HepG2 (cell line): Measurements from ENCODE around the gene CHRNA3. TPM values are rescaled to one million over a fixed set of nuclear protein-coding genes. Genes with fewer than 3 reads are reported as not detected.

Experiments used
- ATAC-seq: fragments of 200-7000 bp; cut with Tn5 transposase; 3 replicates; pipeline ENCODE4 v1.9.1; 2020; ENCODE audit warnings: mild to moderate bottlenecking, moderate library complexity
- BruUV-seq: library from RNA; stranded (reverse); fragments of 400-500 nt; replicated peaks from 2 replicates; lab custom pipeline; 2021; lab: Mats Ljungman, UMichigan
- CTCF ChIA-PET: fragments of 300-600 bp; formaldehyde crosslinking; extraction: SDS; loops from one replicate; lab custom pipeline; 2021; ENCODE audit warnings: low total read pairs, inconsistent platforms, low intra/inter-chr PET ratio; lab: Yijun Ruan, JAX
- POLR2A ChIA-PET: fragments of 350-600 bp; sonication (Branson Sonifier 250); formaldehyde crosslinking; loops from one replicate; lab custom pipeline; 2020; ENCODE audit warnings: antibody characterized with exemption, inconsistent platforms; lab: Yijun Ruan, JAX
- DNase-seq: peaks from one replicate; pipeline ENCODE4 v3.0.0-alpha.2; 2015; ENCODE audit warnings: low spot score
- FAIRE-seq: peaks from 3 replicates; lab custom pipeline; 2011; peaks lifted over from hg19 to GRCh38; lab: Jason Lieb, UNC
- H2AFZ ChIP-seq: one replicate; pipeline ENCODE4 v1.6.1; 2011; ENCODE audit warnings: low read length, inconsistent platforms
- H3K27ac ChIP-seq: fragments of 300-600 bp; 3 replicates; pipeline ENCODE4 v1.8.0; 2011; ENCODE audit warnings: mixed run types, mild to moderate bottlenecking, mixed read lengths, low read length, inconsistent platforms; ENCODE audit not compliant: insufficient read depth; ENCODE audit errors: extremely low read length
- H3K27me3 ChIP-seq, 2 experiments: fragments of 200-600 bp in 1 of 2; 2 replicates in 1 of 2; 3 replicates in 1 of 2; pipeline versions ENCODE4 v1.6.0 to v1.8.0; 2011; ENCODE audit warnings: low read length in 2 of 2, mild to moderate bottlenecking in 2 of 2, moderate library complexity in 2 of 2, inconsistent platforms in 1 of 2; ENCODE audit not compliant: insufficient read depth in 2 of 2, control insufficient read depth in 1 of 2
- H3K36me3 ChIP-seq, 2 experiments: fragments of 200-600 bp in 1 of 2; replicated peaks in 1 of 2; 2 replicates in 1 of 2; 3 replicates in 1 of 2; pipeline versions ENCODE4 v1.5.1 to v1.8.0; 2011; ENCODE audit warnings: low read length in 2 of 2, inconsistent platforms in 1 of 2; ENCODE audit not compliant: insufficient read depth in 2 of 2, control insufficient read depth in 1 of 2
- H3K4me1 ChIP-seq: 2 replicates; pipeline ENCODE4 v1.5.1; 2012; ENCODE audit warnings: low read length, inconsistent platforms; ENCODE audit not compliant: insufficient read depth
- H3K4me2 ChIP-seq: 2 replicates; pipeline ENCODE4 v1.6.0; 2011; ENCODE audit warnings: low read depth, low read length, inconsistent platforms
- H3K4me3 ChIP-seq, 3 experiments: fragments of 200-600 bp in 1 of 3; sonication (generic), shearing (Covaris generic) in 1 of 3; replicated peaks in 1 of 3; 2 replicates each; pipeline ENCODE4 v1.5.1; 2011 to 2016; ENCODE audit warnings: low read length in 3 of 3, inconsistent platforms in 2 of 3, low read depth in 2 of 3, mild to moderate bottlenecking in 2 of 3, control low read depth in 1 of 3, mixed read lengths in 1 of 3; ENCODE audit not compliant: insufficient read depth in 1 of 3
- H3K79me2 ChIP-seq: one replicate; pipeline ENCODE4 v1.6.1; 2011; ENCODE audit warnings: low read length, inconsistent platforms; ENCODE audit not compliant: insufficient read depth
- H3K9ac ChIP-seq: 2 replicates; pipeline ENCODE4 v1.6.0; 2011; ENCODE audit warnings: mild to moderate bottlenecking, low read depth, low read length, inconsistent platforms; ENCODE audit not compliant: insufficient read depth
- H3K9me3 ChIP-seq: 2 replicates; pipeline ENCODE4 v1.5.1; 2012; ENCODE audit warnings: mild to moderate bottlenecking, low read length
- H4K20me1 ChIP-seq: 2 replicates; pipeline ENCODE4 v1.6.0; 2011; ENCODE audit warnings: inconsistent platforms, mild to moderate bottlenecking, low read length, moderate library complexity; ENCODE audit not compliant: insufficient read depth
- AKAP8 ChIP-seq: sonication (generic); formaldehyde crosslinking; IDR thresholded peaks from 2 replicates; pipeline ENCODE4 v1.5.1; 2020; ENCODE audit warnings: mild to moderate bottlenecking, missing genetic modification reagents
- BRCA1 ChIP-seq: sonication (generic); formaldehyde crosslinking; IDR thresholded peaks from 2 replicates; pipeline ENCODE4 v1.4.0; 2020; ENCODE audit warnings: missing genetic modification reagents
- FLYWCH1 ChIP-seq: sonication (generic); formaldehyde crosslinking; IDR thresholded peaks from 2 replicates; pipeline ENCODE4 v1.8.1; 2023; ENCODE audit warnings: mild to moderate bottlenecking, missing genetic modification reagents
- FOXO4 ChIP-seq: sonication (generic); formaldehyde crosslinking; conservative IDR thresholded peaks from 2 replicates; pipeline ENCODE4 v1.8.1; 2023; ENCODE audit warnings: missing genetic modification reagents
- HNRNPL ChIP-seq: fragments of 200-400 bp; formaldehyde crosslinking; IDR thresholded peaks from 2 replicates; pipeline ENCODE4 v1.6.1; 2017; ENCODE audit warnings: mild to moderate bottlenecking, low read depth, low read length
- HOXA7 ChIP-seq: sonication (generic); formaldehyde crosslinking; IDR thresholded peaks from 2 replicates; pipeline ENCODE4 v1.8.1; 2022; ENCODE audit warnings: mild to moderate bottlenecking, missing genetic modification reagents, moderate library complexity
- ISL2 ChIP-seq: sonication (generic); formaldehyde crosslinking; IDR thresholded peaks from 2 replicates; pipeline ENCODE4 v1.5.0; 2020; ENCODE audit warnings: missing genetic modification reagents
- NCOA1 ChIP-seq: sonication (generic); formaldehyde crosslinking; IDR thresholded peaks from 2 replicates; pipeline ENCODE4 v1.9.0; 2021; ENCODE audit warnings: missing genetic modification reagents
- RELA ChIP-seq: sonication (generic); formaldehyde crosslinking; IDR thresholded peaks from 2 replicates; pipeline ENCODE4 v1.4.0; 2020; ENCODE audit warnings: missing genetic modification reagents
- SRSF1 ChIP-seq: fragments of 200-400 bp; formaldehyde crosslinking; optimal IDR thresholded peaks from 2 replicates; pipeline ENCODE3; 2017; ENCODE audit warnings: mild to moderate bottlenecking, low read depth, low read length, moderate library complexity
- ZBTB7A ChIP-seq: sonication (generic); formaldehyde crosslinking; IDR thresholded peaks from 2 replicates; pipeline ENCODE4 v1.8.0; 2022; ENCODE audit warnings: mild to moderate bottlenecking, missing genetic modification reagents
- ZFYVE20 ChIP-seq: sonication (generic); formaldehyde crosslinking; IDR thresholded peaks from 2 replicates; pipeline ENCODE4 v1.8.0; 2023; ENCODE audit warnings: low read depth, mild to moderate bottlenecking, moderate library complexity, missing genetic modification reagents, borderline replicate concordance
- ZMYM2 ChIP-seq: sonication (generic); formaldehyde crosslinking; IDR thresholded peaks from 2 replicates; pipeline ENCODE4 v1.8.0; 2022; ENCODE audit warnings: mild to moderate bottlenecking, missing genetic modification reagents
- ZNF383 ChIP-seq: sonication (generic); formaldehyde crosslinking; IDR thresholded peaks from 2 replicates; pipeline ENCODE4 v1.4.0; 2020; ENCODE audit warnings: missing genetic modification reagents, mild to moderate bottlenecking, borderline replicate concordance
- ZNF569 ChIP-seq: sonication (generic); formaldehyde crosslinking; IDR thresholded peaks from 2 replicates; pipeline ENCODE4 v1.5.0; 2020; ENCODE audit warnings: mild to moderate bottlenecking, missing genetic modification reagents, moderate library complexity, borderline replicate concordance
- ZNF710 ChIP-seq: sonication (generic); formaldehyde crosslinking; IDR thresholded peaks from 2 replicates; pipeline ENCODE4 v1.5.0; 2020; ENCODE audit warnings: mild to moderate bottlenecking, missing genetic modification reagents, borderline replicate concordance
- ZSCAN30 ChIP-seq: sonication (generic); formaldehyde crosslinking; IDR thresholded peaks from 2 replicates; pipeline ENCODE4 v1.5.0; 2020; ENCODE audit warnings: mild to moderate bottlenecking, missing genetic modification reagents
- WGBS: methylation state at CpG from one replicate; pipeline ENCODE4 v1.1.6; 2017; ENCODE audit warnings: low lambda C conversion rate; 5-methylcytosine and 5-hydroxymethylcytosine counted together
- in situ Hi-C: cut with HindIII; loops from 2 replicates; pipeline ENCODE4 v1.10.0; 2017; ENCODE audit warnings: low pct_unique_long_range_greater_than_20kb; ENCODE audit not compliant: extremely low pct_ligation_motif_present
- intact Hi-C: fragments of 100-400 bp; cut with micrococcal nuclease; formaldehyde crosslinking; loops from one replicate; pipeline ENCODE4 v1.10.0; 2022; ENCODE audit not compliant: unreplicated experiment
- polyA plus RNA-seq, 8 experiments: library from polyadenylated mRNA; depleted of rRNA in 3 of 8; stranded (reverse) in 7 of 8; unstranded in 1 of 8; fragments of >200 nt; fragmentation: Illumina TruSeq in 4 of 8; extraction: Trizol in 4 of 8; gene quantifications; 2 replicates each; pipeline versions ENCODE4 v1.2.1 to v1.2.3, GENCODE V29; 2011 to 2016; ENCODE audit warnings: low read depth in 4 of 8, missing spikeins in 1 of 8, mixed read lengths in 1 of 8; ENCODE audit not compliant: insufficient read depth in 1 of 8
- total RNA-seq, 5 experiments: library from RNA; depleted of rRNA; stranded (reverse); fragments of >200 nt; fragmentation: Illumina TruSeq; extraction: Trizol; gene quantifications; 2 replicates each; pipeline ENCODE4 v1.2.3, GENCODE V29; 2016; ENCODE audit warnings: low read depth in 1 of 5
- TF ChIP-seq, protein P1 (sequence below): sonication (generic); formaldehyde crosslinking; IDR thresholded peaks from 2 replicates; pipeline ENCODE4 v1.5.1; 2020; ENCODE audit warnings: mild to moderate bottlenecking, missing genetic modification reagents, moderate library complexity

Gene CHRNA3
- total and polyA plus RNA-seq, 2 of the 13 experiments (the other 11 are each of a cell fraction or from before 2014, with no cell fraction given), result not detected

DNA sequence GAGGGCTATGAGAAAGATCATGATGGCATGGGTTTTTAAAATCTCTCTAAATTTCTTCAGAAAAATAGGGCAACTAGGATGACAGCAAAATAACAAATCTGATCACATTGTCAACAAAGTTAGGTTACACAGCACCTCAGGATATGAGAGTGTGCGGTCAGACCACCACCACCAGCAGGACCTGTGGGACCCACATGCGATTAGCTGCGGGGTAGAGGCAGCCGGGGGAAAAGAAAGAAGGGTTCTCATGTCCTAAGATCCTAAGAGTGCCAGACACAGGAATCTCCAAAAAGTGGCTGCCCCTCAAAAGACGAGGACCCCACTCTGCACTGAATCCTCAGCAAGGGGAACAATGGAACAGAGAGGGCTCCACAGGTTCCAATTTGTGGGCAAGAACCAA is 15.6 kb downstream of the CHRNA3 start:
- H3K4me3 ChIP-seq, result no peak overlapping the region
- CTCF ChIA-PET, result no interaction called here
- no peaks in the 10 kb centered on the region for H3K4me1 ChIP-seq
- no peak overlapping the region for H3K9ac ChIP-seq
- H3K36me3 ChIP-seq, result no peaks in the 10 kb centered on the region
- H3K9me3 ChIP-seq, result no peaks in the 10 kb centered on the region
- no peaks in the 10 kb centered on the region for H4K20me1 ChIP-seq
- 83% methylated on average over 5 of the region's 5 CpGs for WGBS
- H3K4me2 ChIP-seq, result no peak overlapping the region
- H3K27me3 ChIP-seq, result peaks cover 0 to 3% of the 10 kb centered on the region in 2 experiments; a peak in 1 of 5 replicates
- in situ Hi-C loops, result no loop called here
- H3K79me2 ChIP-seq, result no peaks in the 10 kb centered on the region
- no peak for DNase-seq
- BruUV-seq, result no TSS peak
- H2AFZ ChIP-seq, result no peak overlapping the region
- no peak for TF ChIP-seq NCOA1 (CRISPR knock-in tag)
- TF ChIP-seq ZNF383 (CRISPR knock-in tag), result no peak
- no peak for TF ChIP-seq ZMYM2 (CRISPR knock-in tag)
- TF ChIP-seq BRCA1 (CRISPR knock-in tag), result no peak
- TF ChIP-seq, protein P1, sequence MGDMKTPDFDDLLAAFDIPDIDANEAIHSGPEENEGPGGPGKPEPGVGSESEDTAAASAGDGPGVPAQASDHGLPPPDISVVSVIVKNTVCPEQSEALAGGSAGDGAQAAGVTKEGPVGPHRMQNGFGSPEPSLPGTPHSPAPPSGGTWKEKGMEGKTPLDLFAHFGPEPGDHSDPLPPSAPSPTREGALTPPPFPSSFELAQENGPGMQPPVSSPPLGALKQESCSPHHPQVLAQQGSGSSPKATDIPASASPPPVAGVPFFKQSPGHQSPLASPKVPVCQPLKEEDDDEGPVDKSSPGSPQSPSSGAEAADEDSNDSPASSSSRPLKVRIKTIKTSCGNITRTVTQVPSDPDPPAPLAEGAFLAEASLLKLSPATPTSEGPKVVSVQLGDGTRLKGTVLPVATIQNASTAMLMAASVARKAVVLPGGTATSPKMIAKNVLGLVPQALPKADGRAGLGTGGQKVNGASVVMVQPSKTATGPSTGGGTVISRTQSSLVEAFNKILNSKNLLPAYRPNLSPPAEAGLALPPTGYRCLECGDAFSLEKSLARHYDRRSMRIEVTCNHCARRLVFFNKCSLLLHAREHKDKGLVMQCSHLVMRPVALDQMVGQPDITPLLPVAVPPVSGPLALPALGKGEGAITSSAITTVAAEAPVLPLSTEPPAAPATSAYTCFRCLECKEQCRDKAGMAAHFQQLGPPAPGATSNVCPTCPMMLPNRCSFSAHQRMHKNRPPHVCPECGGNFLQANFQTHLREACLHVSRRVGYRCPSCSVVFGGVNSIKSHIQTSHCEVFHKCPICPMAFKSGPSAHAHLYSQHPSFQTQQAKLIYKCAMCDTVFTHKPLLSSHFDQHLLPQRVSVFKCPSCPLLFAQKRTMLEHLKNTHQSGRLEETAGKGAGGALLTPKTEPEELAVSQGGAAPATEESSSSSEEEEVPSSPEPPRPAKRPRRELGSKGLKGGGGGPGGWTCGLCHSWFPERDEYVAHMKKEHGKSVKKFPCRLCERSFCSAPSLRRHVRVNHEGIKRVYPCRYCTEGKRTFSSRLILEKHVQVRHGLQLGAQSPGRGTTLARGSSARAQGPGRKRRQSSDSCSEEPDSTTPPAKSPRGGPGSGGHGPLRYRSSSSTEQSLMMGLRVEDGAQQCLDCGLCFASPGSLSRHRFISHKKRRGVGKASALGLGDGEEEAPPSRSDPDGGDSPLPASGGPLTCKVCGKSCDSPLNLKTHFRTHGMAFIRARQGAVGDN (CRISPR knock-in tag), result no peak
- no peak for TF ChIP-seq ZSCAN30 (CRISPR knock-in tag)
- no peak for TF ChIP-seq ZNF710
- TF ChIP-seq ZFYVE20, result no peak
- no peak for TF ChIP-seq ZBTB7A (CRISPR knock-in tag)
- no peak for TF ChIP-seq FOXO4
- no peak for TF ChIP-seq ZNF569 (CRISPR knock-in tag)
- TF ChIP-seq SRSF1, result no peak
- TF ChIP-seq FLYWCH1 (CRISPR knock-in tag), result no peak
- TF ChIP-seq HNRNPL, result no peak
- no peak for TF ChIP-seq AKAP8
- no peak for TF ChIP-seq ISL2 (CRISPR knock-in tag)
- TF ChIP-seq RELA (CRISPR knock-in tag), result no peak
- TF ChIP-seq HOXA7 (CRISPR knock-in tag), result no peak
- no peak for ATAC-seq
- intact Hi-C loops, result no loop called here
- POLR2A ChIA-PET, result no interaction called here
- no peak for FAIRE-seq
- H3K27ac ChIP-seq, result no peak overlapping the region
